Esophagus muscularis mucosa (tissue), 3 donors: Measurements from ENCODE around the gene NPFF.

Source experiments
- CTCF ChIP-seq, 3 experiments: fragments of 200-600 bp in 2 of 3; fragments of 450-650 bp in 1 of 3; sonication (generic) in 2 of 3; IDR thresholded peaks; one replicate each; pipeline ENCODE4 v1.5.1; 2017 to 2019; ENCODE audit warnings: antibody characterized with exemption in 3 of 3, mild to moderate bottlenecking in 2 of 3, moderate library complexity in 1 of 3
- POLR2A ChIP-seq: fragments of 450-650 bp; IDR thresholded peaks from one replicate; pipeline ENCODE4 v1.6.1; 2017; ENCODE audit warnings: antibody characterized with exemption, moderate library complexity, mild to moderate bottlenecking, low read depth
- POLR2AphosphoS5 ChIP-seq, 2 donors: sonication (generic); formaldehyde crosslinking; IDR thresholded peaks; one replicate each; pipeline ENCODE4 v1.6.1; 2017; ENCODE audit warnings: antibody characterized with exemption in 2 of 2

- TF ChIP-seq POLR2AphosphoS5 (IDR thresholded peaks at IDR 0.05) (no peak), CTCF (IDR thresholded peaks at IDR 0.05) (no peak), POLR2A (no peak)
Measured at GRCh38 chr12:53489242-53489864, 17.9 kb downstream of the NPFF start.
